Stimulated activated CD4-positive, alpha-beta T cell treated with anti-CD3 and anti-CD28 coated beads, Interleukin-12 subunit alpha, Interleukin-12 subunit beta, amount 100 ng/mL, for 4 hours (primary cell): ENCODE results near the gene FGR.

Experiments used
- DNase-seq: peaks from one replicate; pipeline ENCODE4 v3.0.0-alpha.2; 2020

FGR gene

GRCh38 chr1:27585684-27586083 lies 49.3 kb downstream of the FGR start:
- DNase-seq: no peak

- no peak for DNase-seq
These were observed 50.5 kb downstream of the FGR start for GRCh38 chr1:27584453-27584852.

- no peak for DNase-seq
These were observed 51.5 kb downstream of the FGR start for GRCh38 chr1:27583479-27583878.

GRCh38 chr1:27581823-27582243 lies 53.2 kb downstream of the FGR start:
- no peak for DNase-seq

- no peak for DNase-seq
These were observed 57.3 kb downstream of the FGR start for GRCh38 chr1:27577504-27578188.

GRCh38 chr1:27576806-27577227 lies 58.2 kb downstream of the FGR start:
- DNase-seq: no peak

- DNase-seq: no peak
These were observed 59.1 kb downstream of the FGR start for GRCh38 chr1:27575840-27576331.

- DNase-seq: no peak
These were observed 59.8 kb downstream of the FGR start for GRCh38 chr1:27574871-27575831.

- DNase-seq: no peak
These were observed 60.8 kb downstream of the FGR start for GRCh38 chr1:27574001-27574781.

GRCh38 chr1:27572679-27573426 lies 62.1 kb downstream of the FGR start:
- no peak for DNase-seq

GRCh38 chr1:27572019-27572678 lies 62.8 kb downstream of the FGR start:
- DNase-seq: no peak

- DNase-seq: no peak
These were observed 63.5 kb downstream of the FGR start for GRCh38 chr1:27571439-27572018.

GRCh38 chr1:27570784-27571183 lies 64.2 kb downstream of the FGR start:
- no peak for DNase-seq

- DNase-seq: no peak
These were observed 64.6 kb downstream of the FGR start for GRCh38 chr1:27570356-27570755.

GRCh38 chr1:27569506-27570291 lies 65.3 kb downstream of the FGR start:
- DNase-seq: no peak

GRCh38 chr1:27569088-27569460 lies 65.9 kb downstream of the FGR start:
- DNase-seq: no peak

- peak; percentile 91 for DNase-seq
These were observed 66.5 kb downstream of the FGR start for GRCh38 chr1:27568300-27569087.

GRCh38 chr1:27567971-27568299 lies 67.0 kb downstream of the FGR start:
- DNase-seq: no peak

- DNase-seq: no peak
These were observed 67.8 kb downstream of the FGR start for GRCh38 chr1:27567146-27567526.
